WTC11 (cell line): ENCODE results near the gene KIF19. TPM values are rescaled to one million over a fixed set of nuclear protein-coding genes. Genes with fewer than 3 reads are reported as not detected.

ENCODE experiments used
- ATAC-seq: fragments of 200-7000 bp; cut with Tn5 transposase; 2 replicates; pipeline ENCODE4 v1.10.0; 2021; ENCODE audit warnings: mild to moderate bottlenecking, moderate library complexity
- CTCF ChIA-PET: fragments of 300-600 bp; sonication (Branson Sonifier 250); formaldehyde crosslinking; loops from one replicate; lab custom pipeline; 2021; ENCODE audit warnings: antibody characterized with exemption; lab: Charles Lee
- POLR2A ChIA-PET: fragments of 350-600 bp; sonication (Branson Sonifier 250); formaldehyde crosslinking; loops from one replicate; lab custom pipeline; 2021; ENCODE audit warnings: antibody characterized with exemption; lab: Charles Lee
- DNase-seq: peaks from one replicate; pipeline ENCODE4 v3.0.0; 2021; ENCODE audit warnings: low spot score
- H3K27ac Mint-ChIP-seq: 2 replicates; pipeline ENCODE4 v1.8.0; 2021; ENCODE audit warnings: mixed read lengths
- H3K27me3 Mint-ChIP-seq: 2 replicates; pipeline ENCODE4 v1.8.0; 2021; ENCODE audit warnings: low read depth, mild to moderate bottlenecking, moderate library complexity, mixed read lengths
- H3K36me3 Mint-ChIP-seq: 2 replicates; pipeline ENCODE4 v1.8.0; 2021; ENCODE audit warnings: mixed read lengths
- H3K4me1 Mint-ChIP-seq: 2 replicates; pipeline ENCODE4 v1.8.0; 2022; ENCODE audit warnings: mixed read lengths
- H3K4me3 Mint-ChIP-seq: 2 replicates; pipeline ENCODE4 v1.8.0; 2021; ENCODE audit warnings: mild to moderate bottlenecking, moderate library complexity, mixed read lengths
- H3K9me3 Mint-ChIP-seq: 2 replicates; pipeline ENCODE4 v1.8.0; 2021; ENCODE audit warnings: mixed read lengths
- CBFB ChIP-seq: sonication (generic); formaldehyde crosslinking; IDR thresholded peaks from 2 replicates; pipeline ENCODE4 v1.8.1; 2022; ENCODE audit warnings: mild to moderate bottlenecking, low read depth, missing genetic modification reagents
- ELF4 ChIP-seq: sonication (generic); formaldehyde crosslinking; IDR thresholded peaks from 2 replicates; pipeline ENCODE4 v1.8.1; 2022; ENCODE audit warnings: low read depth, mild to moderate bottlenecking, moderate library complexity, missing genetic modification reagents
- EMX1 ChIP-seq: fragments of 250-450 bp; sonication (Bioruptor Pico); IDR thresholded peaks from 2 replicates; pipeline ENCODE4 v1.8.0; 2021; ENCODE audit warnings: mild to moderate bottlenecking
- ETV6 ChIP-seq: sonication (generic); formaldehyde crosslinking; IDR thresholded peaks from 2 replicates; pipeline ENCODE4 v1.8.1; 2022; ENCODE audit warnings: mild to moderate bottlenecking, missing genetic modification reagents
- FOXK1 ChIP-seq: sonication (generic); formaldehyde crosslinking; IDR thresholded peaks from 2 replicates; pipeline ENCODE4 v1.8.0; 2022; ENCODE audit warnings: mild to moderate bottlenecking, moderate library complexity, missing genetic modification reagents
- FOXP4 ChIP-seq: sonication (generic); formaldehyde crosslinking; IDR thresholded peaks from 2 replicates; pipeline ENCODE4 v1.8.0; 2022; ENCODE audit warnings: mild to moderate bottlenecking, missing genetic modification reagents
- HMGA2 ChIP-seq: fragments of 250-450 bp; sonication (Bioruptor Pico); IDR thresholded peaks from 2 replicates; pipeline ENCODE4 v1.4.0; 2021; ENCODE audit warnings: mild to moderate bottlenecking, moderate library complexity
- NR3C1 ChIP-seq: sonication (generic); formaldehyde crosslinking; conservative IDR thresholded peaks from 2 replicates; pipeline ENCODE4 v1.8.1; 2023; ENCODE audit warnings: low read depth, mild to moderate bottlenecking, missing genetic modification reagents
- PRRX2 ChIP-seq: fragments of 250-450 bp; sonication (Bioruptor Pico); IDR thresholded peaks from 2 replicates; pipeline ENCODE4 v1.8.0; 2021; ENCODE audit warnings: mild to moderate bottlenecking
- SMAD3 ChIP-seq: sonication (generic); formaldehyde crosslinking; IDR thresholded peaks from 2 replicates; pipeline ENCODE4 v1.8.0; 2022; ENCODE audit warnings: missing genetic modification reagents, mild to moderate bottlenecking, borderline replicate concordance
- SOX15 ChIP-seq: fragments of 250-450 bp; sonication (Bioruptor Pico); IDR thresholded peaks from 2 replicates; pipeline ENCODE4 v1.9.0; 2021; ENCODE audit warnings: mild to moderate bottlenecking
- TCF7 ChIP-seq: sonication (generic); formaldehyde crosslinking; IDR thresholded peaks from 2 replicates; pipeline ENCODE4 v1.8.0; 2022; ENCODE audit warnings: mild to moderate bottlenecking, low read depth, missing genetic modification reagents, moderate library complexity
- TEAD1 ChIP-seq: sonication (generic); formaldehyde crosslinking; IDR thresholded peaks from 2 replicates; pipeline ENCODE4 v1.8.0; 2022; ENCODE audit warnings: mild to moderate bottlenecking, missing genetic modification reagents
- ZMAT4 ChIP-seq: fragments of 250-450 bp; sonication (Bioruptor Pico); IDR thresholded peaks from 2 replicates; pipeline ENCODE4 v1.9.0; 2021; ENCODE audit warnings: mild to moderate bottlenecking
- ZNF263 ChIP-seq: sonication (generic); formaldehyde crosslinking; IDR thresholded peaks from 2 replicates; pipeline ENCODE4 v1.8.1; 2022; ENCODE audit warnings: low read depth, mild to moderate bottlenecking, moderate library complexity, missing genetic modification reagents
- ZNF317 ChIP-seq: sonication (generic); formaldehyde crosslinking; IDR thresholded peaks from 2 replicates; pipeline ENCODE4 v1.8.1; 2023; ENCODE audit warnings: low read depth, mild to moderate bottlenecking, moderate library complexity, missing genetic modification reagents, borderline replicate concordance
- total RNA-seq: library from RNA; stranded (reverse); gene quantifications from 3 replicates; pipeline ENCODE4 v1.2.3, GENCODE V29; 2021
- TF ChIP-seq, protein P1 (sequence below): sonication (generic); formaldehyde crosslinking; IDR thresholded peaks from 2 replicates; pipeline ENCODE4 v1.8.0; 2022; ENCODE audit warnings: mild to moderate bottlenecking, missing genetic modification reagents
- TF ChIP-seq, protein P2 (sequence below): sonication (generic); formaldehyde crosslinking; IDR thresholded peaks from 2 replicates; pipeline ENCODE4 v1.8.1; 2023; ENCODE audit warnings: mild to moderate bottlenecking, missing genetic modification reagents

KIF19 gene
- total RNA-seq, 1 experiment from 2014 or later = 0.44 TPM

GRCh38 chr17:74295625-74296547, 30.1 kb upstream of the KIF19 start:
- Mint-ChIP-seq H3K4me1 (no peaks in the 10 kb centered on the region), H3K9me3 (peaks cover 4% of the 10 kb centered on the region), H3K27ac (no peak overlapping the region), H3K4me3 (no peak overlapping the region), H3K27me3 (peaks cover 2% of the 10 kb centered on the region; the same call in 1 of the 2 replicates), H3K36me3 (no peaks in the 10 kb centered on the region)
- ATAC-seq (no peak; the same call in 1 of the 2 replicates), DNase-seq (no peak)
- ChIA-PET CTCF (interaction anchor here (0.6 to 8.3 kb wide), 31 partner anchors 10 to 376 kb away, joined by 3 to 112 read pairs (median 6); partner anchors contain the start of genes BTBD17, CD300LB, DNAI2 and GPR142), POLR2A (no interaction called here)
- TF ChIP-seq ZNF263 (CRISPR knock-in tag) (no peak), ZNF317 (CRISPR knock-in tag) (no peak), FOXP4 (CRISPR knock-in tag) (no peak), EMX1 (CRISPR knock-in tag) (no peak), CBFB (no peak), PRRX2 (CRISPR knock-in tag) (no peak), ETV6 (no peak), TCF7 (CRISPR knock-in tag) (no peak), ELF4 (CRISPR knock-in tag) (no peak), SMAD3 (CRISPR knock-in tag) (no peak), HMGA2 (no peak), SOX15 (CRISPR knock-in tag) (no peak), ZMAT4 (CRISPR knock-in tag) (no peak)
- TF ChIP-seq, protein P1, sequence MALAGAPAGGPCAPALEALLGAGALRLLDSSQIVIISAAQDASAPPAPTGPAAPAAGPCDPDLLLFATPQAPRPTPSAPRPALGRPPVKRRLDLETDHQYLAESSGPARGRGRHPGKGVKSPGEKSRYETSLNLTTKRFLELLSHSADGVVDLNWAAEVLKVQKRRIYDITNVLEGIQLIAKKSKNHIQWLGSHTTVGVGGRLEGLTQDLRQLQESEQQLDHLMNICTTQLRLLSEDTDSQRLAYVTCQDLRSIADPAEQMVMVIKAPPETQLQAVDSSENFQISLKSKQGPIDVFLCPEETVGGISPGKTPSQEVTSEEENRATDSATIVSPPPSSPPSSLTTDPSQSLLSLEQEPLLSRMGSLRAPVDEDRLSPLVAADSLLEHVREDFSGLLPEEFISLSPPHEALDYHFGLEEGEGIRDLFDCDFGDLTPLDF (CRISPR knock-in tag) = no peak
- TF ChIP-seq, protein P2, sequence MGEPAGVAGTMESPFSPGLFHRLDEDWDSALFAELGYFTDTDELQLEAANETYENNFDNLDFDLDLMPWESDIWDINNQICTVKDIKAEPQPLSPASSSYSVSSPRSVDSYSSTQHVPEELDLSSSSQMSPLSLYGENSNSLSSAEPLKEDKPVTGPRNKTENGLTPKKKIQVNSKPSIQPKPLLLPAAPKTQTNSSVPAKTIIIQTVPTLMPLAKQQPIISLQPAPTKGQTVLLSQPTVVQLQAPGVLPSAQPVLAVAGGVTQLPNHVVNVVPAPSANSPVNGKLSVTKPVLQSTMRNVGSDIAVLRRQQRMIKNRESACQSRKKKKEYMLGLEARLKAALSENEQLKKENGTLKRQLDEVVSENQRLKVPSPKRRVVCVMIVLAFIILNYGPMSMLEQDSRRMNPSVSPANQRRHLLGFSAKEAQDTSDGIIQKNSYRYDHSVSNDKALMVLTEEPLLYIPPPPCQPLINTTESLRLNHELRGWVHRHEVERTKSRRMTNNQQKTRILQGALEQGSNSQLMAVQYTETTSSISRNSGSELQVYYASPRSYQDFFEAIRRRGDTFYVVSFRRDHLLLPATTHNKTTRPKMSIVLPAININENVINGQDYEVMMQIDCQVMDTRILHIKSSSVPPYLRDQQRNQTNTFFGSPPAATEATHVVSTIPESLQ (CRISPR knock-in tag) = no peak

DNA sequence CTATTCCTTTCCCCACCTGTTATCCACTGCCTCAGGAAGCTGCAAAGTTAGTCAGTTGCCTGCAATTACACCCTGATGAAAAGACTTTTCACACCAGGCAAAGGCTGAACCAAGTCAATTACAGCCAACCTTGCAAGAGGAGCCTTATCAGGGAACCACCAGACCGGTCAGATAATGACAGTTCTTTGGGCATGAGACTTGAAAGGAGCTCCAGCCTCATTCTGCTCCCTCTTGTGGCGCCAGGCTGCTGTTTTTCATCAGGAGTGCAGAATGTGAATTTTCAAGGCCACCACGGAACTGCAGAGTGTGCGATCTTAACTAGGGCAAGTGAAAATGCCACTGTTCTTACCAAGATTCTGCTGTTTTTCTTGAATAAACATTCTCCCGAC, 29.5 kb upstream of the KIF19 start:
- no peaks in the 10 kb centered on the region for H3K36me3 Mint-ChIP-seq
- POLR2A ChIA-PET = no interaction called here
- H3K9me3 Mint-ChIP-seq = peaks cover 4% of the 10 kb centered on the region
- CTCF ChIA-PET = interaction anchor here (0.6 to 8.3 kb wide), 30 partner anchors 9 to 375 kb away, joined by 3 to 112 read pairs (median 6); partner anchors contain the start of genes BTBD17, CD300LB, DNAI2 and GPR142
- TF ChIP-seq NR3C1 (CRISPR knock-in tag) (no peak), FOXK1 (CRISPR knock-in tag) (no peak), TEAD1 (CRISPR knock-in tag) (no peak)
- ATAC-seq = peak; percentile 74
- H3K4me3 Mint-ChIP-seq = no peak overlapping the region
- H3K27ac Mint-ChIP-seq = no peak overlapping the region
- H3K27me3 Mint-ChIP-seq = peaks cover 2% of the 10 kb centered on the region; the same call in 1 of the 2 replicates
- H3K4me1 Mint-ChIP-seq = no peaks in the 10 kb centered on the region
- peak; percentile 56 for DNase-seq
